ENCODE measurements around the gene KCNQ2. TPM values are rescaled to one million over a fixed set of nuclear protein-coding genes. Genes with fewer than 3 reads are reported as not detected.

The KCNQ2 gene
- total and polyA plus RNA-seq, 9 donors = not detected

GRCh38 chr20:63363981-63364561 is 108.4 kb downstream of the KCNQ2 start:
- Histone ChIP-seq H3K4me1 (ENCODE audit: insufficient read depth) (no peaks in the 10 kb centered on the region), H3K27ac (no peak overlapping the region), H3K36me3 (no peaks in the 10 kb centered on the region), H3K4me3 (no peak overlapping the region), H3K27me3 (no peaks in the 10 kb centered on the region), H3K9me3 (no peaks in the 10 kb centered on the region)
- 71% methylated on average over 19 of the region's 19 CpGs for whole genome bisulfite sequencing, 3 donors
- TF ChIP-seq EP300 (IDR thresholded peaks at IDR 0.05) = no peak
- TF ChIP-seq CTCF (IDR thresholded peaks at IDR 0.05) = no peak
- TF ChIP-seq POLR2A (IDR thresholded peaks at IDR 0.05) = no peak
- intact Hi-C loops (cut with DNase I) = no loop called here
- no peak for DNase-seq

- intact Hi-C loops (cut with DNase I) = no loop called here
- Histone ChIP-seq H3K27ac (no peak overlapping the region), H3K9me3 (no peaks in the 10 kb centered on the region), H3K36me3 (no peaks in the 10 kb centered on the region), H3K27me3 (no peaks in the 10 kb centered on the region), H3K4me1 (ENCODE audit: insufficient read depth) (no peaks in the 10 kb centered on the region), H3K4me3 (no peak overlapping the region)
- TF ChIP-seq POLR2A (IDR thresholded peaks at IDR 0.05) (no peak), EP300 (IDR thresholded peaks at IDR 0.05) (no peak), CTCF (IDR thresholded peaks at IDR 0.05) (no peak)
- 45 to 51% (median 48%) methylated on average over 23 of the region's 23 CpGs for WGBS, 3 donors
- no peak for DNase-seq
Observed at GRCh38 chr20:63363013-63363957, 109.2 kb downstream of the KCNQ2 start.

- no peak overlapping the region for H3K4me3 ChIP-seq
- no peak for DNase-seq
- no peaks in the 10 kb centered on the region for H3K36me3 ChIP-seq
- no peaks in the 10 kb centered on the region for H3K4me1 ChIP-seq (ENCODE audit: insufficient read depth)
- no peaks in the 10 kb centered on the region for H3K9me3 ChIP-seq
- WGBS, 3 donors = 75 to 80% (median 80%) methylated on average over 16 of the region's 16 CpGs
- intact Hi-C loops (cut with DNase I) = no loop called here
- no peaks in the 10 kb centered on the region for H3K27me3 ChIP-seq
- TF ChIP-seq CTCF (IDR thresholded peaks at IDR 0.05) (no peak), EP300 (IDR thresholded peaks at IDR 0.05) (no peak), POLR2A (IDR thresholded peaks at IDR 0.05) (no peak)
- H3K27ac ChIP-seq = no peak overlapping the region
Observed at GRCh38 chr20:63362436-63363009, 109.9 kb downstream of the KCNQ2 start.

GRCh38 chr20:63361519-63362435 is 110.7 kb downstream of the KCNQ2 start:
- intact Hi-C loops (cut with DNase I) = no loop called here
- TF ChIP-seq POLR2A (IDR thresholded peaks at IDR 0.05) (no peak), EP300 (IDR thresholded peaks at IDR 0.05) (no peak), CTCF (IDR thresholded peaks at IDR 0.05) (no peak)
- Histone ChIP-seq H3K4me1 (ENCODE audit: insufficient read depth) (no peaks in the 10 kb centered on the region), H3K4me3 (no peak overlapping the region), H3K27me3 (no peaks in the 10 kb centered on the region), H3K36me3 (no peaks in the 10 kb centered on the region), H3K27ac (no peak overlapping the region), H3K9me3 (no peaks in the 10 kb centered on the region)
- no peak for DNase-seq
- WGBS, 3 donors = 9 to 13% (median 10%) methylated on average over 48 to 50 of the region's 50 CpGs

Data from ovary (tissue), 9 donors.